GM12801 (cell line): ENCODE measurements around the gene PLCB4.

ENCODE experiments used
- TF ChIP-seq, protein P1 (sequence below): IDR thresholded peaks from one replicate; pipeline ENCODE4 v1.5.1; 2011; ENCODE audit warnings: control low read depth; ENCODE audit not compliant: insufficient read length; ENCODE audit errors: extremely low read depth

PLCB4 gene

GRCh38 chr20:9487231-9487630 lies 418.3 kb downstream of the PLCB4 start:
- TF ChIP-seq, protein P1, sequence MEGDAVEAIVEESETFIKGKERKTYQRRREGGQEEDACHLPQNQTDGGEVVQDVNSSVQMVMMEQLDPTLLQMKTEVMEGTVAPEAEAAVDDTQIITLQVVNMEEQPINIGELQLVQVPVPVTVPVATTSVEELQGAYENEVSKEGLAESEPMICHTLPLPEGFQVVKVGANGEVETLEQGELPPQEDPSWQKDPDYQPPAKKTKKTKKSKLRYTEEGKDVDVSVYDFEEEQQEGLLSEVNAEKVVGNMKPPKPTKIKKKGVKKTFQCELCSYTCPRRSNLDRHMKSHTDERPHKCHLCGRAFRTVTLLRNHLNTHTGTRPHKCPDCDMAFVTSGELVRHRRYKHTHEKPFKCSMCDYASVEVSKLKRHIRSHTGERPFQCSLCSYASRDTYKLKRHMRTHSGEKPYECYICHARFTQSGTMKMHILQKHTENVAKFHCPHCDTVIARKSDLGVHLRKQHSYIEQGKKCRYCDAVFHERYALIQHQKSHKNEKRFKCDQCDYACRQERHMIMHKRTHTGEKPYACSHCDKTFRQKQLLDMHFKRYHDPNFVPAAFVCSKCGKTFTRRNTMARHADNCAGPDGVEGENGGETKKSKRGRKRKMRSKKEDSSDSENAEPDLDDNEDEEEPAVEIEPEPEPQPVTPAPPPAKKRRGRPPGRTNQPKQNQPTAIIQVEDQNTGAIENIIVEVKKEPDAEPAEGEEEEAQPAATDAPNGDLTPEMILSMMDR = no peak

GRCh38 chr20:9488063-9488462 lies 419.2 kb downstream of the PLCB4 start:
- TF ChIP-seq, protein P1 = no peak

DNA sequence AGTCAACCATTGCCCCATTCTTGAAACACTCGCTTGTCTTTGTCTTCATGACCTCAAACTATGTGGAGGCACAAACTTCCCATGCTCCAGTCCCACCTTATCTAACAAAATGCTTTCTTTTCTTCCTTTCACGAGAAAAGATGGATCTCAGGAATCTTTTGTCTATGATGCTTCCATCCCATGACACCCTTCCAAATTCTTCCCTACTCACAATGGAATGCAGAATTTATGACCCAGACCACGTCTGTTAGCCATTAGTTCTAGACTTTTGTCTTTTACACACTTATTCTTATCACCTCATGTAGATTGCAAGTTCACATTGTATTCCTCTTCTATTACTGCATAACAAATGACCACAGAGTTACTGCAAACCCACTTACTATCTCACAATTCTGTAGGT lies 421.3 kb downstream of the PLCB4 start:
- TF ChIP-seq, protein P1 = no peak

- TF ChIP-seq, protein P1 = no peak
Observed at GRCh38 chr20:9490631-9491030, 421.7 kb downstream of the PLCB4 start.

GRCh38 chr20:9491324-9491723 lies 422.4 kb downstream of the PLCB4 start:
- TF ChIP-seq, protein P1 = no peak

DNA sequence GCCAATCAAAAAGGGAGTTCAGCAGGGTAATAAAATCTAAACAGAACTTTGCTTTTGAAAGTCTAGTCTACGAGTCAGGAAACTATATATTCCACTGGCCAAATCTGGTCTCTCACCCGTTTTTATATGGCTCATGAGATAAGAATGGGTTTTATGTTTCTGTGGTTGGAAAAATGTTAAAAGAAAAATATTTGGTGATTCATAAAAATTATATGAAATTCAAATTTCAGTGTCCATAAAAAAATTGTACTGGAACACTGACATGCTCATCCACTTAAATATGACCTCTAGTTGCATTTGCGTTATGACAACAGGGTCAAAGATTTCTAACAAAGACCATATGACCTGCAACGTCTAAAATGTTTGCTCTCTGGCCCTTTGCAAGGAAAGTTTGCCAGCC lies 423.2 kb downstream of the PLCB4 start:
- TF ChIP-seq, protein P1 = no peak

DNA sequence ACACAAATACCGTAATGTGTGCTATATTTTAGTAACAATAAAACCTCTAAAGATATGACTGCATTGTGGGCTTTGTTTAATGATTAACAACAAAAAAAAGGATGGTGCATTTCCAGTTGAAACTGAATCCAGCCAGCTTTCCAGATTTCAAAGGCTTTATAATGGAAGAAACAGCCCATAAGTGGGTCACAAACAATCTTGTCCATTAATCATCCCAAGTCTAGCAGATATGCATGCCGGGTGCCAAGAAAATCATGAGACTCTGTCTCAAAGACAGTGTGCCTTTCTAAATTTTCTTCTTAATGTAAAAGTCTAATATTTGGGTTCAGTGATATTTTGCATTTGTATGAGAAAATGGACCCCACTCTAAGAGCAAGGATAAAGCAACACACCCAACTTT lies 424.9 kb downstream of the PLCB4 start:
- TF ChIP-seq, protein P1 = no peak

DNA sequence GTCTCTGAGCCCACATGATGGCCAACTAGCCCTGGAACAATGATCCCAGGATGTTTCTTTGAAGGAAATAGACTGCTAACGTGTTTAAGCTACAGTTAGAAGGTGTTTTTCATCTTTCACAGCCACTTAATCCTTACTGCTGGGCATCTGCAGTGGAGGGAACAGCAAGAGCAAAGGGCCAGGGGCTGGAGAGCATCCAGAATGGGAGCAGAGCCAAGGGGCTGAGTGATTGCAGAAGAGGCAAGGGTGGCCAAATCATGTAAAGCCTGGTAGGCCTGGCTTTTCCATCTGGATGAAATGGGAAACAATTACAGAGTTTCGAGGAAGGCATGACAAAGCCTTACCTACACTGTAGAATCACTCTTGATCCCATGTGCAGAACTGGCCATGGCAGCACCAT lies 426.8 kb downstream of the PLCB4 start:
- TF ChIP-seq, protein P1 = no peak
